LNCaP clone FGC (cell line): ENCODE results near the gene RUNX2.

Source experiments
- DNase-seq: peaks from one replicate; pipeline ENCODE4 v3.0.0-alpha.2; 2011; ENCODE audit warnings: low read depth
- H3K4me3 ChIP-seq: 2 replicates; pipeline ENCODE4 v1.5.1; 2011; ENCODE audit warnings: mild to moderate bottlenecking, low read depth, low read length, control low read depth
- CTCF ChIP-seq: IDR thresholded peaks from 2 replicates; pipeline ENCODE4 v1.5.1; 2012; ENCODE audit warnings: mild to moderate bottlenecking; ENCODE audit not compliant: control insufficient read depth, insufficient read depth; ENCODE audit errors: extremely low read depth

The RUNX2 gene

DNA sequence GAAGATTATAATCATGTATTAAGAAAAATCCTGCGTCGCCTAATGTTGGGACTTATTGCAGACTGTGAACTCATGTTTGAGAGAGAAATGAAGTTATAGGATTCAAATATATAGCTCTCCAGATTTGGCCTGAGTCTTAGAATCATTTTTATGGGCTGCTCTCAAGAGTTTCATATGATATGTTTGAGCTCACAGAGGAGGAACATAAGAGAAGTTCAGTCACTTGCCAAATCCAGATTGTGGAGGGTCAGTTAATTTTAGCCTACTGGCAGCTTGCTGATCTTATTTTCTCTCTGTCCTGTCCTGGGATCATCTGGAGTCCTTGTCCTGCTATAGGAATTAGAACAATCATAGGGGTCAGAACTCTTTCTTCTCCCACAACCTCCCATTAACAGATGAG lies 235.7 kb downstream of the RUNX2 start:
- no peak overlapping the region for H3K4me3 ChIP-seq
- no peak for DNase-seq
- TF ChIP-seq CTCF = no peak

- no peak for DNase-seq
- H3K4me3 ChIP-seq = no peak overlapping the region
- no peak for TF ChIP-seq CTCF
These were observed 238.8 kb downstream of the RUNX2 start for GRCh38 chr6:45566882-45567281.

DNA sequence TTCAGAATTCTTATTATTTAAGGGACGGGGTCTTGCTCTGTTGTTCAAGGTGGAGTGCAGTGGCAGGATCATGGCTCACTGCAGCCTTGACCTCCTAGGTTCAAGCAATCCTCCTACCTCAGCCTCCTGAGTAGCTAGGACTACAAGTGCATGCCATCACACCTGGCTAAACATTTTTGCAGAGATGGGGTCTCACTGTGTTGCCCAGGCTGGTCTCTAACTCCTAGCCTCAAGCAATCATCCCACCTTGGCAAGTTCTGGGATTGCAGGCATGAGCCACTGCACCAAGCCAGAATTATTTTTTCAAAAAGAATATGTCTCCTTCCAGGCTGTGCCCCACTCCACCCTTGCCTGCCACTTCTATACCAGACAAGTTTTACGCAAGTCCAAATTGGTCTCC lies 239.7 kb downstream of the RUNX2 start:
- TF ChIP-seq CTCF = no peak
- no peak overlapping the region for H3K4me3 ChIP-seq
- no peak for DNase-seq

DNA sequence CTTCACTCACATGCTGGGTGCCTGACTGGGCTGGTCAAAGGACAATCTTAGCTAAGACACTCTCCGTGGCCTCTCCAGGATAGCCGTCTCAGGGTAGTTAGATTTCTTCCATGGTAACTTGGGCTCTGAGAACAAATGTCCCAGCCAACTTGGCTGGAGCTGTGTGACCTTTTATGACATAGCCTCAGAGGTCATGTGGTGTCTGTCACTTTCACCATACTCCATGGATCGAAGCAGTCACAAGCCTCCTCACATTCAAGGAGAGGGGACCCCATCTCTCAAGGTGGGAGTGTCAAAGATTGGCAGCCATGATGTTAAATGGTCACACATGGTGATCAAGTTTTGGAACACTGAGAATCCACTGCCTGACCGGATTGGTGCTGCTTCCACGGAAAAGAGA lies 240.5 kb downstream of the RUNX2 start:
- DNase-seq = no peak
- no peak for TF ChIP-seq CTCF
- H3K4me3 ChIP-seq = no peak overlapping the region

DNA sequence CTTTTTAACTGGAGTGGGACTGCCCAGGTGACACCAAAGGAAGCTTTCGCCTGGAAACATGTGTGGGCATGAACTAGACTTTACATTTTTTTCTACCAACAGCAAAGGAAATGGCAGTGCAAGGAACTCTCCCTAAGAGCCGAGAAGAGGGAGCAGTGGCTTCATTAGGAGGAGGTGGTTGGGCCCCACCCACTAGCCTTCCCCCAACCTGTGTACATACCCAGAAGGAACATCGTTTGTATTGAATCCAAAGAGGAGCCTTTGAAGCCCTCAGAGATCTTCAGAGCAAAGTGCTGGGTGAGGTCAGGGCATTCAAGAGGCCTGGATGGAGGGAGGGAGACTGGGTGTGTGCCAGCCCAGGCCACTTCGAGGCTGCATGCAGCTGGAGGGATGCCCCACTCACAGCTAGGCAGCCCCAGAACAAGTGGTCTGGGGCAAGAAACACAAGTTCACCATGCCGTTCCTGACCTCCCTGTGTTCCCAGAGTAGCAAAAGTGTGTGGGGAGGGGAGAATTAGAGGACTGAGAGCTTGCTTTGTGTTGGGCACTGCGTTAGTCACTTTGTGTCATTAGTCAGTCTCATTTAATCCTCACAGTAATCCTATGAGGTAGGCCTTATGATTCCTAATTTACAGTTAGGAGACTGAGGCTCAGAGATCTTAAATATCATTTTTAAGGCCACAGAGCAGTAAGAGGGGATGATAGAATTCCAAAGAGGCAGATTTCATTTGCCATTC lies 241.2 kb downstream of the RUNX2 start:
- no peak for DNase-seq
- H3K4me3 ChIP-seq = no peak overlapping the region
- no peak for TF ChIP-seq CTCF

DNA sequence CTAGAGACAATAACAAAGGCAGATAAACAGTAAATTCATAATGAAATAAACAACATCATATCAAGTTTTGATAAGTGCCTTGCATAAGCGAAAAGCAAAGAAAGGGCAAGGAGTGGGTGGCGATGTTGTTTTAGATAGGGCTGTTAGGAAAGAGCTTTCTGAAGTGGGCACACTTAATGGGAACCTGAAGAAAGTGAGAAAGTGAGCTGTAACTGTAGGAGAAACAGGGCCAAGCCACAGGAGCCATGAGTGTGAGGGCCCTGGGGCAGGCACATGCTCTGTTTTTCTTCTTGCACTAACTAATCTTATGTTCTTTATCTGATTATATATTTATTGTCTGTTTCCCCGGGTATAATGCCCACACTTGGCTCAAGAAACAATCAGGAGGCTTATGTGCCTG lies 243.0 kb downstream of the RUNX2 start:
- no peak overlapping the region for H3K4me3 ChIP-seq
- no peak for DNase-seq
- no peak for TF ChIP-seq CTCF

DNA sequence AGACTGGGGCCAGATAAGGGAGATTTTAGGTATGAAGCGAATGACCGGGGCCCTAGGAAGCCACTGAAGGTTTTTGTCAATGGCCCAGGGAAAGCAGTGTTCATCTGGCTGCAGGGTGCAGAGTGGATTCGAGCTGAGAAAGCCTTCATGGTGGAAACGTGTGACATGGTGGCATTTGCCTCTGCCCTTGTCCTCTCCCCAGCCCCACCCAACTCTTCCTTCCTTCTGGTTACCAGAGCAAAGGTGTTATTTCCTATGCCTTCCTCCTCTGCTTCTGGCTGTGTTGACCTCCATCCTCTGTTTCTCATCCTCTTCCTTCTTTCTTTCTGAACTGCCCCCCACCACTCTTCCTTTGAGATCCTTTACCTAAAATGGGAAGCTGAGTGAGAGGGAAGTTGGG lies 244.7 kb downstream of the RUNX2 start:
- TF ChIP-seq CTCF = no peak
- H3K4me3 ChIP-seq = no peak overlapping the region

More for the DNA sequence above, 244.7 kb downstream of the RUNX2 start:
- no peak for DNase-seq
